IMR-90 (cell line): Measurements from ENCODE around the gene CST1. TPM values are rescaled to one million over a fixed set of nuclear protein-coding genes. Genes with fewer than 3 reads are reported as not detected.

Experiments used
- ATAC-seq: fragments of 200-7000 bp; cut with Tn5 transposase; 2 replicates; pipeline ENCODE4 v1.9.1; 2020; ENCODE audit warnings: low read depth, mild to moderate bottlenecking, moderate library complexity
- BruUV-seq: library from RNA; stranded (reverse); fragments of 400-500 nt; replicated peaks from 2 replicates; lab custom pipeline; 2021; lab: Mats Ljungman, UMichigan
- CTCF ChIA-PET: fragments of 300-600 bp; formaldehyde crosslinking; extraction: SDS; loops from one replicate; lab custom pipeline; 2021; ENCODE audit warnings: antibody characterized with exemption; lab: Yijun Ruan, JAX
- POLR2A ChIA-PET: fragments of 300-600 bp; sonication (Branson Sonifier 250); formaldehyde crosslinking; loops from one replicate; lab custom pipeline; 2022; ENCODE audit warnings: antibody characterized with exemption; ENCODE audit not compliant: unreplicated experiment; lab: Charles Lee
- DNase-seq: peaks from one replicate; pipeline ENCODE4 v3.0.0; 2013
- H2AFZ ChIP-seq: replicated peaks from 2 replicates; pipeline ENCODE3; 2013; ENCODE audit warnings: low read length, mild to moderate bottlenecking; ENCODE audit not compliant: poor library complexity
- H2AK5ac ChIP-seq: 2 replicates; pipeline ENCODE4 v1.6.1; 2013; ENCODE audit warnings: low read depth, low read length, inconsistent platforms
- H2AK9ac ChIP-seq: replicated peaks from 2 replicates; pipeline ENCODE3; 2013; ENCODE audit warnings: mild to moderate bottlenecking, low read depth, low read length, moderate library complexity; ENCODE audit not compliant: poor library complexity
- H2BK120ac ChIP-seq: 2 replicates; pipeline ENCODE4 v1.6.1; 2013; ENCODE audit warnings: low read depth, low read length, inconsistent platforms
- H2BK15ac ChIP-seq: 3 replicates; pipeline ENCODE4 v1.6.1; 2013; ENCODE audit warnings: low read depth, low read length, inconsistent platforms
- H2BK20ac ChIP-seq: 2 replicates; pipeline ENCODE4 v1.6.1; 2013; ENCODE audit warnings: low read depth, mild to moderate bottlenecking, inconsistent platforms, low read length, moderate library complexity
- H2BK5ac ChIP-seq: 2 replicates; pipeline ENCODE4 v1.6.1; 2013; ENCODE audit warnings: mild to moderate bottlenecking, low read depth, low read length, inconsistent platforms; ENCODE audit not compliant: poor library complexity, severe bottlenecking
- H3K14ac ChIP-seq: replicated peaks from 2 replicates; pipeline ENCODE4 v1.6.1; 2013; ENCODE audit warnings: low read depth, low read length, inconsistent platforms
- H3K18ac ChIP-seq: 2 replicates; pipeline ENCODE4 v1.6.1; 2013; ENCODE audit warnings: low read depth, low read length, control low read depth
- H3K23ac ChIP-seq: 2 replicates; pipeline ENCODE4 v1.6.1; 2013; ENCODE audit warnings: low read depth, low read length, inconsistent platforms
- H3K27ac ChIP-seq: 2 replicates; pipeline ENCODE4 v1.5.1; 2013; ENCODE audit warnings: mild to moderate bottlenecking, control low read depth, low read length; ENCODE audit not compliant: insufficient read depth
- H3K27me3 ChIP-seq: 2 replicates; pipeline ENCODE4 v1.6.1; 2013; ENCODE audit warnings: low read length; ENCODE audit not compliant: control insufficient read depth, insufficient read depth
- H3K36me3 ChIP-seq: 2 replicates; pipeline ENCODE4 v1.6.1; 2013; ENCODE audit warnings: low read length, mixed read lengths; ENCODE audit not compliant: control insufficient read depth, insufficient read depth
- H3K4ac ChIP-seq: 2 replicates; pipeline ENCODE4 v1.6.1; 2013; ENCODE audit warnings: low read depth, low read length, inconsistent platforms
- H3K4me1 ChIP-seq: 2 replicates; pipeline ENCODE4 v1.6.1; 2013; ENCODE audit warnings: low read length, mixed read lengths; ENCODE audit not compliant: control insufficient read depth, insufficient read depth
- H3K4me2 ChIP-seq: 2 replicates; pipeline ENCODE4 v1.6.1; 2013; ENCODE audit warnings: low read depth, mild to moderate bottlenecking, control low read depth, low read length, moderate library complexity
- H3K4me3 ChIP-seq: 2 replicates; pipeline ENCODE4 v1.5.1; 2013; ENCODE audit warnings: low read depth, mild to moderate bottlenecking, control low read depth, low read length, moderate library complexity; ENCODE audit not compliant: insufficient read depth
- H3K56ac ChIP-seq: 2 replicates; pipeline ENCODE4 v1.6.1; 2013; ENCODE audit warnings: low read length, inconsistent platforms; ENCODE audit not compliant: insufficient read depth; ENCODE audit errors: extremely low read depth
- H3K79me1 ChIP-seq, 2 experiments: 2 replicates each; pipeline ENCODE4 v1.6.1; 2013; ENCODE audit warnings: low read length in 2 of 2, inconsistent platforms in 1 of 2, low read depth in 1 of 2
- H3K9ac ChIP-seq: 2 replicates; pipeline ENCODE4 v1.6.1; 2013; ENCODE audit warnings: low read depth, low read length, control low read depth
- H3K9me1 ChIP-seq: 2 replicates; pipeline ENCODE4 v1.6.1; 2013; ENCODE audit warnings: low read length, inconsistent platforms; ENCODE audit not compliant: insufficient read depth
- H3K9me3 ChIP-seq: 2 replicates; pipeline ENCODE4 v1.6.1; 2013; ENCODE audit warnings: low read length; ENCODE audit not compliant: control insufficient read depth, insufficient read depth
- H4K20me1 ChIP-seq: 2 replicates; pipeline ENCODE4 v1.6.1; 2013; ENCODE audit warnings: low read length, inconsistent platforms; ENCODE audit not compliant: insufficient read depth
- H4K5ac ChIP-seq: 2 replicates; pipeline ENCODE4 v1.6.1; 2013; ENCODE audit warnings: mild to moderate bottlenecking, low read depth, low read length, control low read depth
- H4K8ac ChIP-seq, 2 experiments: 2 replicates each; pipeline ENCODE4 v1.6.1; 2013; ENCODE audit warnings: low read depth in 2 of 2, low read length in 2 of 2, control low read depth in 1 of 2, inconsistent platforms in 1 of 2
- H4K91ac ChIP-seq: 2 replicates; pipeline ENCODE4 v1.6.1; 2013; ENCODE audit warnings: low read depth, low read length, inconsistent platforms; ENCODE audit not compliant: insufficient read depth
- BHLHE40 ChIP-seq: fragments of 150-350 bp; IDR thresholded peaks from 2 replicates; pipeline ENCODE4 v1.6.1; 2016; ENCODE audit warnings: mild to moderate bottlenecking, low read depth, low read length
- CEBPB ChIP-seq: IDR thresholded peaks from 2 replicates; pipeline ENCODE4 v1.6.1; 2012; ENCODE audit warnings: low read depth, low read length, improper control_type of control experiment
- CHD1 ChIP-seq: IDR thresholded peaks from 2 replicates; pipeline ENCODE4 v1.6.1; 2012; ENCODE audit warnings: low read depth, low read length, improper control_type of control experiment
- CTCF ChIP-seq: conservative IDR thresholded peaks from 2 replicates; pipeline ENCODE4 v1.5.1; 2012; ENCODE audit warnings: mild to moderate bottlenecking, low read depth, low read length, improper control_type of control experiment
- ELK1 ChIP-seq: fragments of 150-350 bp; IDR thresholded peaks from 2 replicates; pipeline ENCODE4 v1.6.1; 2016; ENCODE audit warnings: low read depth, mild to moderate bottlenecking, low read length, moderate library complexity, borderline replicate concordance
- FOS ChIP-seq: fragments of 150-350 bp; IDR thresholded peaks from 2 replicates; pipeline ENCODE4 v1.6.1; 2016; ENCODE audit warnings: low read depth, low read length
- MAFK ChIP-seq: IDR thresholded peaks from 2 replicates; pipeline ENCODE4 v1.6.1; 2012; ENCODE audit warnings: low read depth, low read length, improper control_type of control experiment
- MAZ ChIP-seq: IDR thresholded peaks from 2 replicates; pipeline ENCODE4 v1.6.1; 2012; ENCODE audit warnings: low read depth, mild to moderate bottlenecking, low read length, improper control_type of control experiment, moderate library complexity, borderline replicate concordance
- MXI1 ChIP-seq: IDR thresholded peaks from 2 replicates; pipeline ENCODE4 v1.6.1; 2012; ENCODE audit warnings: low read depth, mild to moderate bottlenecking, low read length, moderate library complexity, borderline replicate concordance
- NFE2L2 ChIP-seq: fragments of 150-350 bp; IDR thresholded peaks from 2 replicates; pipeline ENCODE4 v1.6.1; 2016; ENCODE audit warnings: low read depth, mild to moderate bottlenecking, low read length
- POLR2A ChIP-seq: IDR thresholded peaks from 2 replicates; pipeline ENCODE4 v1.6.1; 2012; ENCODE audit warnings: mild to moderate bottlenecking, low read depth, low read length
- RAD21 ChIP-seq: IDR thresholded peaks from 2 replicates; pipeline ENCODE4 v1.6.1; 2012; ENCODE audit warnings: low read length, improper control_type of control experiment
- RCOR1 ChIP-seq: IDR thresholded peaks from 2 replicates; pipeline ENCODE4 v1.6.1; 2012; ENCODE audit warnings: mild to moderate bottlenecking, low read length, improper control_type of control experiment; ENCODE audit not compliant: insufficient replicate concordance
- RFX5 ChIP-seq: IDR thresholded peaks from 2 replicates; pipeline ENCODE4 v1.8.0; 2012; ENCODE audit warnings: low read depth, mild to moderate bottlenecking, low read length, moderate library complexity
- SMC3 ChIP-seq: fragments of 150-350 bp; IDR thresholded peaks from 2 replicates; pipeline ENCODE4 v1.6.1; 2016; ENCODE audit warnings: low read depth, mild to moderate bottlenecking, antibody characterized with exemption, low read length, moderate library complexity
- USF2 ChIP-seq: fragments of 150-350 bp; IDR thresholded peaks from 2 replicates; pipeline ENCODE4 v1.6.1; 2017; ENCODE audit warnings: mild to moderate bottlenecking, antibody characterized with exemption, low read length, low read depth
- WGBS, 2 experiments: methylation state at CpG; one replicate each; pipeline versions ENCODE4 v1.1.5 to v1.1.7; 2013; ENCODE audit warnings: missing lambda C conversion rate in 2 of 2; ENCODE audit not compliant: insufficient read length in 1 of 2; ENCODE audit errors: extremely low coverage in 2 of 2; 5-methylcytosine and 5-hydroxymethylcytosine counted together
- dilution Hi-C: fragments of 300-500 bp; cut with HindIII; formaldehyde crosslinking; loops from one replicate; pipeline ENCODE4 v1.14.3; 2018; ENCODE audit warnings: low sequenced_read_pairs; ENCODE audit not compliant: unreplicated experiment
- in situ Hi-C: fragments of 300-500 bp; cut with MboI; formaldehyde crosslinking; loops from 3 replicates; pipeline ENCODE4 v1.14.3; 2019; ENCODE audit warnings: low sequenced_read_pairs, inconsistent platforms, mixed read lengths
- intact Hi-C: fragments of 100-400 bp; cut with micrococcal nuclease; formaldehyde crosslinking; loops from 2 replicates; pipeline ENCODE4 v1.10.0; 2022
- polyA plus RNA-seq, 3 experiments: library from polyadenylated mRNA; depleted of rRNA; stranded (reverse); fragments of >200 nt; gene quantifications; 2 replicates each; pipeline ENCODE4 v1.2.3, GENCODE V29; 2012; ENCODE audit warnings: low replicate concordance in 1 of 3
- total RNA-seq: library from RNA; depleted of rRNA; stranded (reverse); fragments of >200 nt; gene quantifications from 2 replicates; pipeline ENCODE4 v1.2.3, GENCODE V29; 2012

CST1 gene
- total and polyA plus RNA-seq, 2 of the 4 experiments (the other 2 are of a cell fraction): not detected

GRCh38 chr20:23794065-23794464 lies 43.3 kb upstream of the CST1 start:
- Histone ChIP-seq H4K20me1 (no peaks in the 10 kb centered on the region), H3K23ac (no peak overlapping the region), H2BK20ac (no peak overlapping the region), H3K9me1 (no peaks in the 10 kb centered on the region), H3K27ac (no peak overlapping the region), H3K14ac (no peak overlapping the region), H3K9me3 (no peaks in the 10 kb centered on the region), H2BK5ac (no peak overlapping the region), H4K5ac (no peak overlapping the region), H3K4me1 (no peaks in the 10 kb centered on the region), H3K36me3 (no peaks in the 10 kb centered on the region), H2AK9ac (no peak overlapping the region), H3K9ac (no peak overlapping the region), H3K79me1 (no peaks in the 10 kb centered on the region), H2BK120ac (no peak overlapping the region), H4K8ac (no peak overlapping the region), H3K4me3 (no peak overlapping the region), H4K91ac (no peak overlapping the region), H3K18ac (no peak overlapping the region), H2AK5ac (no peak overlapping the region), H3K4ac (no peak overlapping the region), H3K27me3 (peaks cover 2% of the 10 kb centered on the region), H3K4me2 (no peak overlapping the region), H2BK15ac (no peak overlapping the region), H2AFZ (no peak overlapping the region), H3K56ac (no peak overlapping the region)
- dilution Hi-C loops (no loop called here), intact Hi-C loops (no loop called here), in situ Hi-C loops (no loop called here)
- DNase-seq: no peak
- BruUV-seq: no TSS peak
- CTCF ChIA-PET: no interaction called here
- POLR2A ChIA-PET: no interaction called here
- WGBS, 2 experiments: no CpG with 5 or more reads among the region's 7 CpGs
- no peak for TF ChIP-seq FOS
- no peak for TF ChIP-seq BHLHE40
- TF ChIP-seq SMC3: no peak
- TF ChIP-seq CTCF: no peak
- no peak for TF ChIP-seq POLR2A
- no peak for TF ChIP-seq CEBPB
- no peak for TF ChIP-seq CHD1
- no peak for TF ChIP-seq ELK1
- no peak for TF ChIP-seq USF2
- no peak for TF ChIP-seq NFE2L2
- no peak for TF ChIP-seq RFX5
- no peak for TF ChIP-seq RCOR1
- TF ChIP-seq MXI1: no peak
- no peak for TF ChIP-seq RAD21
- no peak for TF ChIP-seq MAFK
- no peak for TF ChIP-seq MAZ
- ATAC-seq: no peak
